Peyer's patch (tissue), 4 donors: ENCODE data around the gene H6PD.

Source experiments
- CTCF ChIP-seq, 6 experiments: fragments of 450-650 bp in 4 of 6; fragments of 200-600 bp in 2 of 6; sonication (generic) in 1 of 6; IDR thresholded peaks; one replicate each; pipeline ENCODE4 v1.5.1; 2017 to 2019; ENCODE audit warnings: antibody characterized with exemption in 6 of 6, mild to moderate bottlenecking in 3 of 6, moderate library complexity in 1 of 6
- POLR2A ChIP-seq, 2 donors: fragments of 450-650 bp; IDR thresholded peaks; one replicate each; pipeline ENCODE4 v1.5.1; 2017; ENCODE audit warnings: antibody characterized with exemption in 2 of 2, mild to moderate bottlenecking in 2 of 2, moderate library complexity in 2 of 2

GRCh38 chr1:9196129-9197040 is 38.2 kb upstream of the H6PD start:
- TF ChIP-seq CTCF (IDR thresholded peaks at IDR 0.05) = peak; percentile 52 to 84 (median 77)
- TF ChIP-seq POLR2A (IDR thresholded peaks at IDR 0.05) = no peak
